Measurements from ENCODE around the gene GLOD5.

DNA sequence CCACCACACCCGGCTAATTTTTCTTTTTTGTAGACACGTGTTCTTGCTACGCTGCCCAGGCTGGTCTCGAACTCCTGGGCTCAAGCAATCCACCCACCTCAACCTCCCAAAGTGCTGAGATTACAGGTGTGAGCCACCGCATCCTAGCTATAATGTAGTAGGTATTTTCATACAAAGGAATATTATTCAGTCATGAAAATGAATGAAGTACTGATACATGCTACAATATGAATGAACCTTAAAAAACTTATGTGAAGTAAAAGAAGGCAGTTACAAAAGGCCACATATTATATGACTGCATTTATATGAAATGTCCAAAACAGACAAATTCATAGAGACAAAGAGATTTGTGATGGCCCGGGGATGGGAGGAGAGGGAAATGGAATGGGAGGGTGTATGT is 20.2 kb downstream of the GLOD5 start:
- TF ChIP-seq CTCF (IDR thresholded peaks at IDR 0.05; ENCODE audit: low read depth, low read length) (no peak), EZH2phosphoT487 (IDR thresholded peaks at IDR 0.05; ENCODE audit: low read depth) (no peak)

All from OCI-LY3 (cell line).